ENCODE data around the gene PELI3. TPM values are rescaled to one million over a fixed set of nuclear protein-coding genes. Genes with fewer than 3 reads are reported as not detected.
"Not testable (repeated sequence)": the region's sequence is repeated elsewhere in the genome, so short reads cannot be mapped to it uniquely, and the experiment has no call there.

Gene PELI3
- total RNA-seq, 4 donors from 2014 or later: 19.0 to 23.4 (median 20.5) TPM

DNA sequence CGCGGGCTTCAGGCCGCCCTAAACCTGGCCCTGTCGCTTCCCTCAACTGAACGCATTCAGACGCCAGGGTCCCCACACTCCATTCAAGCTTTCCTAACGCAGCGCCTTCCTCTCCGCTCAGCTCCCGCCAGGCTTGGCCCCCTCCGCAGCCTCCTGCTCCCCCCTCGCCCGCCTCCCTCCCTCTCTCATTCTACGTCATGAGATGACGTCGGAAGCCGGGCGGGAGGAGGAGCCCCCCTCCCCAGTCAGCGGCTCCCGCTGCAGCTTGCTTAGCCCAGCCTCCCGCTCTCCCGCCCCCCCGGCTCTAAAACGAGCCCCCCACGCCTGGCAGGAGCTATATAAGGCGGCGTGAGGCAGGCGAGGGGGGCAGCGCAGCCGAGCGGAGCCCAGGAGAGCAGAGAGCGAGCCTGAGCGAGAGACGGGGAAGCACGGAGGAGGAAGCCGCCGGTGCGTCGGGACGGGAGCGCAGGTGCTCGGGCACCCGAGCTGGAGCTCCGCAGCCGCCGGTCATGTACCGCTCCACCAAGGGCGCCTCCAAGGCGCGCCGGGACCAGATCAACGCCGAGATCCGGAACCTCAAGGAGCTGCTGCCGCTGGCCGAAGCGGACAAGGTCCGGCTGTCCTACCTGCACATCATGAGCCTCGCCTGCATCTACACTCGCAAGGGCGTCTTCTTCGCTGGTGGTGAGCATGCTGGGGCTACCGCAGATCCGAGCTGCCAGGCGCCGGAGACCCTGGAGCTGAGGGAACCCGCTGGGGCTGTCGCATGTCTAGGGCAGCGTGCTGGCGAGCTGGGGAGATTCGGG, 45.8 kb upstream of the PELI3 start, which contains the start of gene NPAS4:
Gene NPAS4, plus strand, starts transcription at position 365 of the 806 bp plus-strand sequence. Its CDS starts 145 bp downstream, at position 510.
- no peaks in the 10 kb centered on the region for H3K9me3 ChIP-seq
- H3K36me3 ChIP-seq: no peaks in the 10 kb centered on the region
- WGBS: 5% methylated on average over 18 of the region's 71 CpGs
- peaks cover 14% of the 10 kb centered on the region for H3K4me1 ChIP-seq
- no peak within 1 kb of the TSS for H3K27ac ChIP-seq
- DNase-seq (ENCODE audit: low spot score in 2 of 2): no peak
- peaks cover 27% of the 10 kb centered on the region for H3K27me3 ChIP-seq
- no peak within 1 kb of the TSS for H3K4me3 ChIP-seq
- TF ChIP-seq EP300 (IDR thresholded peaks at IDR 0.05): no peak
- TF ChIP-seq, protein P1, sequence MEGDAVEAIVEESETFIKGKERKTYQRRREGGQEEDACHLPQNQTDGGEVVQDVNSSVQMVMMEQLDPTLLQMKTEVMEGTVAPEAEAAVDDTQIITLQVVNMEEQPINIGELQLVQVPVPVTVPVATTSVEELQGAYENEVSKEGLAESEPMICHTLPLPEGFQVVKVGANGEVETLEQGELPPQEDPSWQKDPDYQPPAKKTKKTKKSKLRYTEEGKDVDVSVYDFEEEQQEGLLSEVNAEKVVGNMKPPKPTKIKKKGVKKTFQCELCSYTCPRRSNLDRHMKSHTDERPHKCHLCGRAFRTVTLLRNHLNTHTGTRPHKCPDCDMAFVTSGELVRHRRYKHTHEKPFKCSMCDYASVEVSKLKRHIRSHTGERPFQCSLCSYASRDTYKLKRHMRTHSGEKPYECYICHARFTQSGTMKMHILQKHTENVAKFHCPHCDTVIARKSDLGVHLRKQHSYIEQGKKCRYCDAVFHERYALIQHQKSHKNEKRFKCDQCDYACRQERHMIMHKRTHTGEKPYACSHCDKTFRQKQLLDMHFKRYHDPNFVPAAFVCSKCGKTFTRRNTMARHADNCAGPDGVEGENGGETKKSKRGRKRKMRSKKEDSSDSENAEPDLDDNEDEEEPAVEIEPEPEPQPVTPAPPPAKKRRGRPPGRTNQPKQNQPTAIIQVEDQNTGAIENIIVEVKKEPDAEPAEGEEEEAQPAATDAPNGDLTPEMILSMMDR (IDR thresholded peaks at IDR 0.05): no peak

DNA sequence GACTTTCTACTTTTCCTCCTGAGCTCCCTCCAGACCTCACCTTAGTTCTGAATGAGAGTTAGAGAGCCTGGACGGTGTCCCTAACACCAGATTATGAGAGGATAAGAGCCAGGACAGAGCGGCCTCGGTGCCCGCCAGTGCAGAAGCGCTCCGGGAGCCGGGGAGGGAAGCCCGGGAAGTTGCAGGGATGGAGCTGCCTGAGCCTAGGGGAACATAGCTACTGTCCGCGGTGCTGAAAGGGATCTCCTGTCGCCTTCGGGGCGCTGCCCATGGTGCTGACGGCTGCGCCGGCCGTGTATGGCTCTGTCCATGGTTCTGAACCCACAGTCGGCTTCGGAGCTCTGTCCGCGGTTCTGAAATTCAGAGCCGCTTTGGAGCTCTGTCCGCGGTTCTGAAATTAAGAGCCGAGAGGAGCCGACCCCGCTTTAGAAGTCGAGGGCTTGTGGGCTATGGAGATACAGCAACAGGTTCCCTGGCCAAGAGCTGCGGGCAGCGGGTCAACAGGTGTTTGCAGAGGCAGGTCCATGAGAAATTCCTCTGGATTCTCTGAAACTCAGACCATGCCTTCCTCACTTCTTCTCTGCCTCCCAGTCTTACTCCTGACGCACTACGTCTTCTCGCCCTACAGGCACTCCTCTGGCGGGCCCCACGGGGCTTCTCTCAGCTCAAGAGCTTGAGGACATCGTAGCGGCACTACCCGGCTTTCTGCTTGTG, 45.1 kb upstream of the PELI3 start:
- no peaks in the 10 kb centered on the region for H3K9me3 ChIP-seq
- H3K4me3 ChIP-seq: no peak overlapping the region
- peaks cover 14% of the 10 kb centered on the region for H3K4me1 ChIP-seq
- 19% methylated on average over 24 of the region's 38 CpGs for WGBS
- peaks cover 19% of the 10 kb centered on the region for H3K27me3 ChIP-seq
- peak; percentile 93 to 94 for DNase-seq (ENCODE audit: low spot score in 2 of 2)
- TF ChIP-seq POLR2A (IDR thresholded peaks at IDR 0.05) (no peak), EP300 (IDR thresholded peaks at IDR 0.05) (no peak), POLR2AphosphoS5 (IDR thresholded peaks at IDR 0.05) (peak; percentile 92 to 100 (median 99))
- no peaks in the 10 kb centered on the region for H3K36me3 ChIP-seq
- H3K27ac ChIP-seq: no peak overlapping the region

DNA sequence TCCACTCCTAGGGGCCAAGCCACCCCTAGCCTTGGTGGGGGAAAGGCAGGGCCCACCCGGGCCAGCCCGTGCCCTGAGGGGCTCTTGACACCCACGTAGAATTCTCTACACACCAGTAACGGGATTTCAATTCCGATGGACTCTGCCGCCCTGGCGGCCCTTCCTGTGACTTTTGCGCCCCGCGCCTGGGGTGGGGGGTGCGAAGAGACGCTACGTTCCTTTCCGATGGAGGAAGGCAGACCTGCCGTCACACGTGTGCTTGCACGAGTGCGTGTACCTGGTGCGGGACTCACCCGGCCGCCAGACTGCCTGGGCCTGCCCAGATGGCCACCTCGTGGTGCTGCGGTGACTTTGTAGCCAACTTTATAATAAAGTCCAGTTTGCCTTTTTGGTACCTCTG, 40.4 kb upstream of the PELI3 start:
- DNase-seq (ENCODE audit: low spot score in 2 of 2): no peak
- Histone ChIP-seq H3K27ac (no peak overlapping the region), H3K4me1 (peaks cover 1% of the 10 kb centered on the region), H3K4me3 (no peak overlapping the region), H3K9me3 (no peaks in the 10 kb centered on the region), H3K36me3 (no peaks in the 10 kb centered on the region), H3K27me3 (no peaks in the 10 kb centered on the region)
- TF ChIP-seq, protein P1 (IDR thresholded peaks at IDR 0.05): no peak
- TF ChIP-seq POLR2AphosphoS5 (IDR thresholded peaks at IDR 0.05) (no peak), EP300 (IDR thresholded peaks at IDR 0.05) (no peak), POLR2A (IDR thresholded peaks at IDR 0.05) (no peak)
- 75% methylated on average over 21 of the region's 23 CpGs for whole genome bisulfite sequencing

DNA sequence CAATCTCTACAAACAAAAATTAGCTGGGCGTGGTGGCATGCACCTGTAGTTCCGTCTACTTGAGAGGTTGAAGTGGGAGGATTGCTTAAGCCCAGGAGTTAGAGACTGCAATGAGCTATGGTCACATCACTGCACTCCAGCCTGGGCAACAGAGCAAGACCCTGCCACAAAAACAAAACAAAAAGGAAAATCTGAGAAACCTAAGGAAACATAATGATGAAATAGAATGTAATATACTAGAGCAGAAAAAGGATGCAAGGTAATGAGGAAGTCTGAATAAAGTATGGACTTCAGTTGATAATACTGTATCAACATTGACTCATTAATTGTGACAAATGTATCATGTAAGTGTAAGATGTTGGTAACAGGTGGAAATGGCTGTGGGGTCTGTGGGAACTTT, 37.8 kb upstream of the PELI3 start:
- no peak for DNase-seq (ENCODE audit: low spot score in 2 of 2)
- TF ChIP-seq, protein P1 (IDR thresholded peaks at IDR 0.05): no peak
- TF ChIP-seq POLR2AphosphoS5 (IDR thresholded peaks at IDR 0.05): no peak
- TF ChIP-seq POLR2A (IDR thresholded peaks at IDR 0.05): no peak
- TF ChIP-seq EP300 (IDR thresholded peaks at IDR 0.05): no peak
- Histone ChIP-seq H3K4me3 (no peak overlapping the region), H3K36me3 (peaks cover 14% of the 10 kb centered on the region), H3K27ac (no peak overlapping the region), H3K4me1 (no peaks in the 10 kb centered on the region), H3K27me3 (no peaks in the 10 kb centered on the region), H3K9me3 (no peaks in the 10 kb centered on the region)
- 91% methylated on average over 2 of the region's 2 CpGs for WGBS

DNA sequence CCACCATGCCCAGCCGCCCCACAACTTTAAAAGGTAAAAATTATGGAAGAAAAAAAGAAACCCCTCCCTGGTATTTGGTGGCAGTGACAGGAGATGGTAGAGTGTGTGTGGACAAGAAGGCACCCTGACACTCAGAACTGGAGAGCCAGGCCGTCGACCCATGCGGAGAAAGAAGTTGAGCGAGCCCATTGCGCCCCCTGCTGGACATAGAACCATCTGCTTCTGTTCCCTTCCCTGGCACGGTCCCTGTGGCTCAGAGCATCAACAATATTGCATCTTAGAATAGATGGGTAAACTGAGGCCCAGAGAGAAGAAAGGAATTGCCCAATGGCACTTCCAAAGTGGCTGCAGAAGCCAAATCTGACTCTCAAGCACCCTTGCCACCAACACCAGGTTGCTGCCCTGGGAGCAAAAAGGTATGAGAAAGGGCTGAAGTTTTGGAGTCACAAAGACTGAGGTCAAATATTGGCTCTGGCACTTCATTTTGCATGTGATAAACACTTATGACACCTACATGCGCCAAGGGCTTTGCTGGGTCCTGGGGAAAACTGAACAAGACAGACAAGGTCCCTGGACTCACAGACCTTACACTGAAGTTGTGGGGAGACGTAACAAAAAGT, 36.6 kb upstream of the PELI3 start:
- WGBS: 31% methylated on average over 9 of the region's 9 CpGs
- H3K9me3 ChIP-seq: no peaks in the 10 kb centered on the region
- H3K27ac ChIP-seq: no peak overlapping the region
- peak in 1 of 2 donors; percentile 89 for DNase-seq (ENCODE audit: low spot score in 2 of 2)
- TF ChIP-seq, protein P1 (IDR thresholded peaks at IDR 0.05): peak; percentile 44 to 70
- TF ChIP-seq POLR2AphosphoS5 (IDR thresholded peaks at IDR 0.05): no peak
- TF ChIP-seq POLR2A (IDR thresholded peaks at IDR 0.05): no peak
- no peak overlapping the region for H3K4me3 ChIP-seq
- no peaks in the 10 kb centered on the region for H3K4me1 ChIP-seq
- H3K27me3 ChIP-seq: no peaks in the 10 kb centered on the region
- peaks cover 22% of the 10 kb centered on the region for H3K36me3 ChIP-seq

DNA sequence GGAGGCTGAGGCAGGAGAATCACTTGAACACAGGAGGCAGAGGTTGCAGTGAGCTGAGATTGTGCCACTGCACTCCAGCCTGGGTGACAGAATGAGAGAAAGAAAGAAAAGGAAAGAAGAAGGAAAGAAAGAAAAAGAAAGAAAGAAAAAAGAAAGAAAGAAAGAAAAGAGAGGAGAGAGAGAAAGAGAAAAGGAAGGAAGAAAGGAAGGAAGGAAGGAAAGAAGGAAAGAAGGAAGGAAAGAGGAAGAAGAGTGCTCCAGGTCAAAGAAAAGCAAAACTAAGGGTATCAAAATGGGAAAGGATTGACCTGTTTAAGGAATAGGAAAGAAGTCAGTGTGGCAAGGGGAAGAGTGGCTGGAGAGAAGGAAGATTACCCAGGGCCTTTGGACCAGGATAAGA, 35.4 kb upstream of the PELI3 start:
- not testable (repeated sequence) for H3K27ac ChIP-seq; DNase-seq (ENCODE audit: low spot score in 2 of 2); H3K4me1 ChIP-seq

DNA sequence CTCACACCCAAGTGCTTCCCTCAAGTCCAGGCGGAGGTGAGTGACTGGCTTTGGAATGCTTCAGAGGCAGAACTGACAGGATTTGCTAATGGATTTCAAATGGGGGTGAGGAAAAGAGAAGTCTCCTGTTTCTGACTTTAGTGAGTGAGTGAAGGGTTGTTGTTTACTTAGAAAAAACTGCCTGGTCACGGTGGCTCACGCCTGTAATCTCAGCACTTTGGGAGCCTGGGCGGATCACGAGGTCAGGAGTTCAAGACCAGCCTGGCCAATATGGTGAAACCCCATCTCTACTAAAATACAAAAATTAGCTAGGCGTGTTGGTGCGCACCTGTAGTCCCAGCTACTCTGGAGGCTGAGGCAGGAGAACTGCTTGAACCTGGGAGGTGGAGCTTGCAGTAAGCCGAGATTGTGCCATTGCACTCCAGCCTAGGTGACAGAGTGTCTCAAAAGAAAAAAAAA, 34.8 kb upstream of the PELI3 start:
- not testable (repeated sequence) for H3K27me3 ChIP-seq
- WGBS: 89% methylated on average over 8 of the region's 8 CpGs

More for the DNA sequence above, 35.4 kb upstream of the PELI3 start:
- H3K36me3 ChIP-seq: peaks cover 34% of the 10 kb centered on the region
- H3K4me3 ChIP-seq, H3K27me3 ChIP-seq, H3K9me3 ChIP-seq: not testable (repeated sequence)

More for the DNA sequence above, 34.8 kb upstream of the PELI3 start:
- not testable (repeated sequence) for H3K4me3 ChIP-seq; DNase-seq (ENCODE audit: low spot score in 2 of 2); H3K9me3 ChIP-seq; H3K4me1 ChIP-seq; H3K27ac ChIP-seq
- H3K36me3 ChIP-seq: peaks cover 40% of the 10 kb centered on the region
